ENCODE measurements around the gene KRT222.
A peak's percentile ranks its signal among the peaks of the same experiment; 100 is the strongest.

Gene KRT222

GRCh38 chr17:40651939-40652338 lies 13.0 kb downstream of the KRT222 start:
- no peak for DNase-seq

GRCh38 chr17:40648384-40648968 lies 16.5 kb downstream of the KRT222 start:
- DNase-seq = no peak

GRCh38 chr17:40647624-40648383 lies 17.2 kb downstream of the KRT222 start, which contains the start of gene SMARCE1:
TSS of gene SMARCE1 (minus strand) at chr17:40647818. CDS start at chr17:40645802, 2,016 bp downstream.
- peak; percentile 88 for DNase-seq

DNA sequence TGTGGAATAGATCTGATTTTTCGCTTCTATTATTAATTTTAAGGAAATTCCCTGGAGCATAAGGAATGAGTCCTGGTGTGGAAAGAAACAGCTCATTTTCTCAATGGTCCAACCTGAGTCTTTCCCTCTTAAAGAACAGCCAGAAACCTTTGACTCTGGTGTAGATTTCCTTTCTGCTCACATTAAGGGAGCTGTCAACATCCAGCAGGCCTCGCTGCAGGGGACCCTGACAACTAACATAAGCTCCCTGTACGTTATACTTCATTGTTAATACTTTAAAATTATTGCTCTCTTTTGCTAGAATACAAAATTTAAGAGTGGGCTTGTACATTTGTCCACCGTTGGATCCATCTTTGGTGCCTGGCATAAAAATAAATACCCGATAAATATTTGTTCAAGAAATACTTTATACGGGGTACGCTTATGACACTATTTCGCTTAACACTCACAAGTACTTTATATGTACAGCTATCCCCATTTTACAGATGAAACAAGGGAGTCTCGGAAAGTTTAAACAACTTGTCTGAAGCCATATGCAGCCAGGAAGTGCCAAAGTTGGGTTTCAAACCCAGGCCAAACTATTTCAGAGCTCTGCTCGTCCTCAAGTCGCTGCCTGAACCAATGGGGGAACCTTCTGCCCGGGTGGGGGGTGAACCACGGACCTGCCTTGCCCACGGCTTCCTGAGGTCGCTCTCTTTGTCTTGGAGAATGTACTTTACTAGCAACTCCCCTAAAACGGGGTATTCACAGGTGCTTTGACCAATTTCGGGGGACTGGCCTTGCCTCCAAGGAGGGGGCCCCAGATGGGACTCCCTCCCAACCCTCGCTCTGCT lies 18.0 kb downstream of the KRT222 start:
- DNase-seq = no peak

DNA sequence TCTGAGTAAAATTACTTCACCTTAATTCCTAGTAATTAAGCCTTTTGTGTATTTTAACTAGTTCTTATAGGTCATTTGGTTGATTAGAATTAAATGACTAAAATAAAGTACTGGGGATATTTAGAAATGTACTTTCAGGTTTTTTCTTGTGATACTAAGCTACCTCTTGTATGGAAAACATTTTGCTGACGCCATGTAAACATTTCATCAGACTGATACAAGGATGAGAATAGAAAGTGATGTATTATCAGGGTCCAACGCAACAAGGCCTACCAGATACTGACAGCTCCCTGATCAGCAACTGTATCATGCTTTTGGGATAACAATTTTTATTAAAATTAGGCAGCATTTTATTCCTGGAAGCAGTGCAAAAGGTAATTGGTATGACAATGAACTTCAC lies 19.0 kb downstream of the KRT222 start:
- no peak for DNase-seq

DNA sequence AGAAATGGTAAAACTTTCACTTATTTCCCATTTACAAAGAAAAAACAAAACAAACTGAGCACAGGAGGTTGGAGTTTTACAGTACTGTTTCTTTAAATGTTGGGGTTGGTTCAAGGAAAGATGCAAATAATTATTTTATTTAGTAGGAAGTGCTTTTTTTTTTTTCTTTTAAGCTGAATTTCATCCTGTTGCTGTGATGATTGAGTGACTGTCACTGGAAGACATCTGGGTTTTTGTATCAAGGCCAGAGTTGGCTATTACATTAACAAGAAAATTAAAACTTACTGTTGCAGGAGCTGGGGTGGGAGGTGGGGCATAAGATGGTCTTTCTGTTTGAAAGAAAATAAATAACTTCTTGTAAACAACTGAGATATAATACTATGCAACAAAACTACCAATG lies 19.7 kb downstream of the KRT222 start:
- no peak for DNase-seq

- no peak for DNase-seq
These were observed 27.0 kb downstream of the KRT222 start for GRCh38 chr17:40637931-40638330.

GRCh38 chr17:40633871-40634270 lies 31.1 kb downstream of the KRT222 start:
- DNase-seq = no peak

DNA sequence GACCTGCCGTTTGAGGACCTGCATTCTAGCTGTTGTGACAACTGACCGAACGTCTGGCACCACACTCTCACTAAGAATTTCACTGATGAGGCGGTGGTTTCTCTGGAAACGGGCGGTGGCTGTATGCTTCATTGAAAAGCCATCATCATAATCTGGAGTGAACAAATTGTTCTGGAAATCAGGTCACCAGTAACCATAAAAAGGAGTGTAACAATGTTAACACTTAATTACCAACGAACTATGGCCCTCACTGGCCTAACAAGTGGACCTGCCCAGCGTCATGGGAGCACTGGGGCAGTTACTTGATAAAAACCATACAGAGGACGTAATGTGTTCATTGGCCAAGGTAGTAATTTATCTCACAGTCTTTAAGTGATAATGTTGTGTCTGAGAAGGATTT lies 32.8 kb downstream of the KRT222 start:
- DNase-seq = peak; percentile 37

DNA sequence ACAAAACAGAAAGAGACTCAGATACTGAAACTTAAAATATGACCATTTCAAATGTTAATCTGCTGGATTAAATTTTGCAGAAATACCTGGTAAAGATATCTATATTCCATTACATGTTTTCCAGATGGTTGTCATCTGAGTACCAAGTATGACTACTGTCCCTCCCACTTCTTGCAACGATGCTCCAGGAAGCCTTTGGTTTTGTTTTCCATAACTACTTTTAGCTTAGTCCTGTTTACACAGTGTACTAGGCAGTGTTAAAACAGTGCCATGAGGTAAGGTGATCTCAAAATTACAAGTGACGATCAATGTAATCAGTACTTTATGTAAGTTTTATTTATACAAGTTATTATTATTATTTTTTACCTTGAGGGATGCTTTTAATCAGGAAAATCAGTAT lies 35.1 kb downstream of the KRT222 start:
- no peak for DNase-seq

- no peak for DNase-seq
These were observed 39.7 kb downstream of the KRT222 start for GRCh38 chr17:40625311-40625710.

GRCh38 chr17:40623419-40624210 lies 41.4 kb downstream of the KRT222 start:
- DNase-seq = no peak

DNA sequence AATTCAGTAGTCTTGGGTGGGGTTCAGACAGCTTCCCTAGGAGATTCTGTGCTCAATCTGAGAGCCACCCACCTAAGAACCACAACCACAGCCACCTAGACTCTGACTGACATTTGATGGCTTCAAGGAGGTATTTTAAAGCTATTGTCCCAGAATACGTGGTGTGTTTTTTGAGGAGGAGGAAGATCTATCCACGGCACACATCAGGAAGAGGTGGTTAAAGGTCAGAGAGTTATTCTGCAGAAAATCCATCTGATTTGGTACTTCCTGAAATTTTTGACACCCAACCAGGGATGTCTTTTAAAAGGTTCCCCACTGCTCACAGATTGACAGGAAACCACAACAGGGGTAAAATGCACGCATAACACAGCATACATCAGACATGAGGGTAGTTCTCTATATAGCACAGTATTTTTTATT lies 42.5 kb downstream of the KRT222 start:
- no peak for DNase-seq

GRCh38 chr17:40621578-40621977 lies 43.4 kb downstream of the KRT222 start:
- no peak for DNase-seq

DNA sequence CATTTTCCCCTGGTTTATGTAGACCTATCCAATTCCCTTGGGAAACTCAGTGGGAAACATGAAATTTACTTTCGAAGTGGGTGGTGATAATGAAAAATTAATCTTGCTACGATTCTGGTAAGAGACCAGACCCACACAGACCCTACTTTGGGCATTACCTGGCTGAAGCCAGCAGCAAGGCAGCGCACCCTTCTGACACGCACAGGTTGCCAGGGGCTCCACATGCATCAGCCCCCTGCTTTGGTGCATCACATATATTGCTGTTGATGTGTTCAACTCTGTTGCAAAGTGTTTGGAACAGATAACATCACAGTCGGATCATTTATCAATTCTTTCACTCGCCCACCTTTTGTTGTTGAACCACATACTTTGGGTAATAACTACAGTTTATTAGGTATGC lies 44.0 kb downstream of the KRT222 start:
- DNase-seq = no peak

GRCh38 chr17:40618754-40619625 lies 46.0 kb downstream of the KRT222 start:
- no peak for DNase-seq

- DNase-seq = no peak
These were observed 47.2 kb downstream of the KRT222 start for GRCh38 chr17:40617678-40618240.

DNA sequence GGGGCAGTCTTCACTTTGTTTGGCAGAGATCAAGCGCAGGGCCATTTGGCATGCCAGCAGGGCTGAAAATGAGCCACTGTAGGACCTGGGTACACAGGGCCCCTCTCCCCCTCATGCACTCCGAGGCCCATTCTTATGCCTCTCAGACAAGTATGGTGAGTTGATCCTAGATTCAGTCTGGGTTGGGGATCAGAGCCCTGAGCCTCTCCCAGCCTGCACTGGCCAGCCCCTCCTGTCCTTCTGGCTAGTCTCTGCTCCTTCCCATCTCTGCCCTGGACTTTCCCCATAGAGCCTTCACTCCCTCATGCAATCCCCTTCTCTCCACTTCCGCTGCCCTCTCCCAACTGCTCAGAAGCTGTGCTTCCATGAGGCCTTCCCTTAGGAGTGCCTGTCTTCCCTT lies 48.4 kb downstream of the KRT222 start:
- DNase-seq = no peak

GRCh38 chr17:40615841-40616476 lies 49.0 kb downstream of the KRT222 start:
- no peak for DNase-seq

DNA sequence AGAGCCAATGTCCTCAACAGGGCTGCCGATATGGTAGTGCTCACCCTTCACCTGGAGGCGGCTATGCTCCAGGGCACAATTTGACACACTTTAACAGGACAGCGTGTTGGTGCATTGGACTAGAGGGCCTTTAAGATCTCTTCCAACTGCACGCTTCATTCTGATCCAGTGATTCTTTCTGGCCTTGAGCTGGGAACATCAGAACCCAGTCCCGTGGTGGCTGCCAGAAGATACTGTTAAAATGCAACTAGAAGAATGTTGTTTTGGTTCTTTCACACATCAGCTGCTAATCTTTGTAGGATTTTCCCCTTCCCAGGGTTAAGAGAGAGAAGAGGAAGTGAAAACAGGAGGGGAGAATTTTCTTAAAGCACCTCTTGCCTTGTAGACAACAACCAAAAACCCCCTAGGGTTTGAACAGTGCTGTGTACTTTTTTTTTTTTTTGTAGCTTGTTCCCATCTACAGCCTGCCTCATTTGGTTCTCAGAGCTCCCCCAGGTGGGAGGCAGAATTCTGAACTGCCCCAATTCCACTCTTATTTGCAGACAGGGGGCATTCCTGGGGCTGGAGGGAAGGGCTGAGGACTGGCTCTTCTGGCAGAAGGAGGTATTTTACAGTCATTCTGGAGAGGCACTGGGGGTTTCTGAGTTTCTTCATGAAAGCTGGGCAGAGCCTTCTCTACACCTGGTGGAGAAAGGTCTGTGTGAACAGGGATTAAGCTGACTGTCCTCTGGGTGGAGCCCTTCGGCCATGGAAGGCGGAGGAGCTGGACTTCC lies 49.7 kb downstream of the KRT222 start:
- DNase-seq = no peak

Data from left hindlimb (tissue), 1 donor.